ENCODE measurements around the gene EHD3.

Gene EHD3

DNA sequence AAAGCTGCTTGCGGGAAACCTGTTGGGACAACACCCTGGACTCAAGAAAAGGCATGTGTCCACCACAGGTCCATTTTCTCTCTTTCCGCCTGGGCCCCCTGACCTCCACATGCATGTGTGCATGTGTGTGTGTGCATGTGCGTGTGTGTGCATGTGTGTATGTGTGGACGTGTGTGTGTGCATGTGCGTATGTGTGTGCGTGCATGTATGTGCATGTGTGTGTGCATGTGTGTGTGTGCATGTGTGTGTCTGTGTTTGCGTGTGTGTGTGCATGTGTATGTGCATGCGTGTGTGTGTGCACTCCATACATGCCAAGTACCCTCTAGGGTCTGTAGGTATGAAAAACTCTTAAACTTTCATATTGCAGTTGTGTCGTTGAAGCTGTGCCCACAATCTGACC is 33.0 kb upstream of the EHD3 start:
- TF ChIP-seq, protein P1, sequence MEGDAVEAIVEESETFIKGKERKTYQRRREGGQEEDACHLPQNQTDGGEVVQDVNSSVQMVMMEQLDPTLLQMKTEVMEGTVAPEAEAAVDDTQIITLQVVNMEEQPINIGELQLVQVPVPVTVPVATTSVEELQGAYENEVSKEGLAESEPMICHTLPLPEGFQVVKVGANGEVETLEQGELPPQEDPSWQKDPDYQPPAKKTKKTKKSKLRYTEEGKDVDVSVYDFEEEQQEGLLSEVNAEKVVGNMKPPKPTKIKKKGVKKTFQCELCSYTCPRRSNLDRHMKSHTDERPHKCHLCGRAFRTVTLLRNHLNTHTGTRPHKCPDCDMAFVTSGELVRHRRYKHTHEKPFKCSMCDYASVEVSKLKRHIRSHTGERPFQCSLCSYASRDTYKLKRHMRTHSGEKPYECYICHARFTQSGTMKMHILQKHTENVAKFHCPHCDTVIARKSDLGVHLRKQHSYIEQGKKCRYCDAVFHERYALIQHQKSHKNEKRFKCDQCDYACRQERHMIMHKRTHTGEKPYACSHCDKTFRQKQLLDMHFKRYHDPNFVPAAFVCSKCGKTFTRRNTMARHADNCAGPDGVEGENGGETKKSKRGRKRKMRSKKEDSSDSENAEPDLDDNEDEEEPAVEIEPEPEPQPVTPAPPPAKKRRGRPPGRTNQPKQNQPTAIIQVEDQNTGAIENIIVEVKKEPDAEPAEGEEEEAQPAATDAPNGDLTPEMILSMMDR (IDR thresholded peaks at IDR 0.05; ENCODE audit: control insufficient read depth, insufficient read depth, low read depth, low read length, missing control alignments), result no peak
- H3K4me3 ChIP-seq (ENCODE audit: control insufficient read depth, low read depth, low read length), result no peak overlapping the region

DNA sequence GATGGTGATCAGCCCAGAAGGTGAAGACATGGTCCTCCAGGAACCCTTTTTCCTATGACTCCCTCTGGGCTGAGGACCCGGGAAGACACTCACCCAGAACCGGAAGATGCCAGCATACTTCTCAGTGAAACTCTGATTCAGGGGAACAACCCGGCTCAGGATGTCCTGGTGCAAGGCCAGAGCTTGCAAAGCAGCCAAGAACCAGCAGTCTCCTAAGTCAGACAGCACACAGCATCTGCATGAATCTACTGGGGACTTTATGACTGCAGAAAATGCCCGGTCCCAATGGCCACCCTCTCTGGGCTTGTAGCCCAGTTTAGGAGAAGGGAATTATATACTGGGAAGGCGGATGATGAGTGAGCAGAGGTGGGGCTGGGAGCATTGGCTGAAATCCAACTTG is 31.9 kb upstream of the EHD3 start:
- H3K4me3 ChIP-seq (ENCODE audit: control insufficient read depth, low read depth, low read length), result no peak overlapping the region
- TF ChIP-seq, protein P1 (IDR thresholded peaks at IDR 0.05; ENCODE audit: control insufficient read depth, insufficient read depth, low read depth, low read length, missing control alignments), result no peak
- DNase-seq (ENCODE audit: low read depth), result no peak

More for the DNA sequence above, 33.0 kb upstream of the EHD3 start:
- no peak for DNase-seq (ENCODE audit: low read depth)

DNA sequence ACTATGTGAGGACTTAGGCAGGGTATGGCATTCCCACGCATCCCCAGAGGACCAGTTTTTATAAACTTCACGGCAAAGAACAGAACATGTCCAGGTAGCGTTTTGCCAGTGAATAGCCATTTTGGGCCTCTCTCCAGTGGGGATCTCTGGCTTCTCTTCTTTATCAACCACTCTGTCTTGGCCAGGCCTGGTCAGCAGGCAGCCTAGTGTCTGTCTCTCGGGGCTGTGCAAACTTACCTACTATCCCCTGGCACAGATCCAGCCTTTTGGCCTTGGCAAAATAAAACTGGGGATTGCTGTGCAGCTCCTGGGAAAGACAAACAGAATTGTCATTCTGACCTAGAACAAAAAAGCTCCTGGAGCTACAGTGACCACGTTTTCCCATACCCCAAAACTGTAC is 31.1 kb upstream of the EHD3 start:
- no peak overlapping the region for H3K4me3 ChIP-seq (ENCODE audit: control insufficient read depth, low read depth, low read length)
- TF ChIP-seq, protein P1 (IDR thresholded peaks at IDR 0.05; ENCODE audit: control insufficient read depth, insufficient read depth, low read depth, low read length, missing control alignments), result no peak
- DNase-seq (ENCODE audit: low read depth), result no peak

DNA sequence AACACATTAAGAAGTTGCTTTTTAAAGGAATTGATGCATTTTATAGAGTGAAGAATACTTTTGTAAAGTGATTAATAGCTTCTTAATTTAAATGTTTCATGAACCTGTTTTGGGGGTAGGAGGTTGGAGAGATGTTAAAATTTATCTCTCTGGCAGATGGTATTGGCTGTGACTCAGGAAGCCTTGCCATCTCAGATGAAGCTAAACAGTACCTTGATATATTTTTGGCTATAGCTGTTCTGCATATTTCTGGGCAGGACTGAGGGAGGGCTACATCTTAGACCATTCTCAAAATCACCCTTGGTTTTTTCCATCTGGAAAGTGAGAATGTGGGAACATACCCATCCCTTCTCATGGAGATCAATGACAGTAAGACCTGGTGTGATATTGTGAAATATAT is 30.0 kb upstream of the EHD3 start:
- DNase-seq (ENCODE audit: low read depth), result no peak
- TF ChIP-seq, protein P1 (IDR thresholded peaks at IDR 0.05; ENCODE audit: control insufficient read depth, insufficient read depth, low read depth, low read length, missing control alignments), result no peak

DNA sequence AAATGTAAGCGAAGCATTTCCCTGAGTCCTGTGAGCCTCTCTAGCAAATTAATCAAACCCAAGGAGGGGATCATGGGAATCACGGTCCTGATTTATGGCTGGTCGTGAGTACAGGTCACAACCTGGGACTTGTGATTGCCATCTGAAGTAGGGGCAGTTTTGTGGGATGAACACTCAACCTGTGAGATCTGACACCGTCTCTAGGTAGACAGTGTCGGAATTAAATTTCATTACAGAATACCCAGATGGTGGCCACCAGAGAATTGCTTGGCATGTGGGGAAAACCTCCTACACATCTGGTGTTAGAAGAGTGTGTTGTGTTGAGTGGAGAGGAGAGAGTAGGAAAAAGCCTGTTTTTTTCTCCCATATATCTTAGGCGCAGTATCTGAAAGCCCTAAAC is 29.2 kb upstream of the EHD3 start:
- TF ChIP-seq, protein P1 (IDR thresholded peaks at IDR 0.05; ENCODE audit: control insufficient read depth, insufficient read depth, low read depth, low read length, missing control alignments), result no peak
- no peak for DNase-seq (ENCODE audit: low read depth)
- H3K4me3 ChIP-seq (ENCODE audit: control insufficient read depth, low read depth, low read length), result no peak overlapping the region

More for the DNA sequence above, 30.0 kb upstream of the EHD3 start:
- H3K4me3 ChIP-seq (ENCODE audit: control insufficient read depth, low read depth, low read length), result no peak overlapping the region

DNA sequence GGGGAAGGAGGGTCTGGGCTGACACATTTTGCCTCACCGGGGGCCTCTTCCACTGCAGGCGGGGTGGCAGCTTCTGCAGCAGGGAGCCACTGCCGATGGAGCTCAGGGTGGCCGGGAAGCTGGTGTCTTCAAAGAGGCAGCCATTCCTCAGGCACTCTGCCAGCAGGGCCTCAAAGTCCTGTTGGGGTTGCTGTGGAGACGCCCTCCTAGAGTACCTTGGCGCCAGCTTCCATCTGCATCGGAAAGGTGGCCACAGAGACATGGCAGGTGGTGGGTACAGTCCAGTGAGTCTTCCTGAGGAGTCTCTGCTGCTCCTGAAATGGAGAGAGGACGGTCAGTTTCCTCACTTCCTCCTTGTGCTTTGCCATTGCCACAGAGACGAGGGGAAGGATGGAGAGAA is 28.8 kb upstream of the EHD3 start:
- H3K4me3 ChIP-seq (ENCODE audit: control insufficient read depth, low read depth, low read length), result no peak overlapping the region
- TF ChIP-seq, protein P1 (IDR thresholded peaks at IDR 0.05; ENCODE audit: control insufficient read depth, insufficient read depth, low read depth, low read length, missing control alignments), result no peak
- no peak for DNase-seq (ENCODE audit: low read depth)

DNA sequence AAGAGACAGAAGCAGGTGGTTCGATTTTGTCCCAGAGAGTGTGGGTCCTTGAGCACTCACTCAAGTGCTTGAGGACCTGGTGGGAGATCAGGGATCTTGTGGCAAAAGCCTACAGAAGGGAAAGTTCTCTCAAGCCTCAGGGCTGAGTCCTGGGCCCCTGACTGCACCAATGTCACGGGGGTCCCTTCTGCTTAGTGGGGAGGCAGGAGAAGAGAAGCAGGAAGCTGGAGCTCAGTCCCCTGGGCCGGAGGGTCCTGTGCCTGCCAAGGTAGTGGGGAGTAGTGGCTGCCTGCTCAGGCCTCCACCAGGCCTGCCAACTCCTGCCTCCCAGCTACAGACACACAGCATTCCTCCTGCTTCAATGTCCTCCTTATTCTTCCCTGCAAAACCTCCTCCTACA is 28.3 kb upstream of the EHD3 start:
- H3K4me3 ChIP-seq (ENCODE audit: control insufficient read depth, low read depth, low read length), result no peak overlapping the region
- no peak for DNase-seq (ENCODE audit: low read depth)
- TF ChIP-seq, protein P1 (IDR thresholded peaks at IDR 0.05; ENCODE audit: control insufficient read depth, insufficient read depth, low read depth, low read length, missing control alignments), result no peak

All from AG09309 (cell line).